Activated naive CD8-positive, alpha-beta T cell treated with anti-CD3 and anti-CD28 coated beads, Interleukin-2, amount 10 ng/mL, durations not matched to agents 7 days and 5 days (primary cell): ENCODE data around the gene SLC66A2. TPM values are rescaled to one million over a fixed set of nuclear protein-coding genes. Genes with fewer than 3 reads are reported as not detected.
A peak's percentile ranks its signal among the peaks of the same experiment; 100 is the strongest.

ENCODE experiments used
- ATAC-seq: fragments of 150-1000 bp; cut with Tn5 transposase; one replicate; pipeline ENCODE4 v1.10.0; 2021; ENCODE audit warnings: low read depth, moderate library complexity
- POLR2A ChIA-PET: fragments of 350-600 bp; sonication (Branson Sonifier 250); formaldehyde crosslinking; loops from one replicate; lab custom pipeline; 2021; ENCODE audit warnings: antibody characterized with exemption; lab: Charles Lee
- DNase-seq: peaks from one replicate; pipeline ENCODE4 v3.0.0; 2021
- H3K27ac Mint-ChIP-seq: one replicate; pipeline ENCODE4 v1.8.0; 2022; ENCODE audit warnings: mild to moderate bottlenecking, mixed read lengths
- H3K27me3 Mint-ChIP-seq: one replicate; pipeline ENCODE4 v1.8.0; 2022; ENCODE audit warnings: mild to moderate bottlenecking, moderate library complexity, mixed read lengths
- H3K36me3 Mint-ChIP-seq: one replicate; pipeline ENCODE4 v1.8.0; 2021; ENCODE audit warnings: mild to moderate bottlenecking, mixed read lengths
- H3K4me1 Mint-ChIP-seq: one replicate; pipeline ENCODE4 v1.8.0; 2021; ENCODE audit warnings: mixed read lengths
- H3K4me3 Mint-ChIP-seq: one replicate; pipeline ENCODE4 v1.8.0; 2022; ENCODE audit warnings: mild to moderate bottlenecking, moderate library complexity, mixed read lengths
- H3K9me3 Mint-ChIP-seq: one replicate; pipeline ENCODE4 v1.8.0; 2021; ENCODE audit warnings: mixed read lengths
- total RNA-seq, 2 experiments: library from RNA; stranded (reverse); gene quantifications; one replicate each; pipeline ENCODE4 v1.2.3, GENCODE V29; 2021

SLC66A2 gene
- total RNA-seq, 2 experiments from 2014 or later, result 29.0 to 29.2 TPM

GRCh38 chr18:79982736-79983135 is 31.3 kb upstream of the SLC66A2 start:
- ATAC-seq, result peak; percentile 75
- Mint-ChIP-seq H3K9me3 (no peaks in the 10 kb centered on the region), H3K36me3 (peaks cover 22% of the 10 kb centered on the region), H3K4me1 (peaks cover 53% of the 10 kb centered on the region), H3K27me3 (no peaks in the 10 kb centered on the region), H3K4me3 (peak overlapping the region; percentile 10), H3K27ac (peak overlapping the region; percentile 71)
- POLR2A ChIA-PET, result interaction anchor here (0.6 kb wide), 1 partner anchor 18 kb away, joined by 3 read pairs; the partner anchor contains the start of gene HSBP1L1
- no peak for DNase-seq

GRCh38 chr18:79980585-79980984 is 29.1 kb upstream of the SLC66A2 start:
- POLR2A ChIA-PET, result no interaction called here
- no peaks in the 10 kb centered on the region for H3K9me3 Mint-ChIP-seq
- H3K4me1 Mint-ChIP-seq, result peaks cover 43% of the 10 kb centered on the region
- H3K27ac Mint-ChIP-seq, result no peak overlapping the region
- no peak for DNase-seq
- no peaks in the 10 kb centered on the region for H3K27me3 Mint-ChIP-seq
- ATAC-seq, result no peak
- no peak overlapping the region for H3K4me3 Mint-ChIP-seq
- peaks cover 17% of the 10 kb centered on the region for H3K36me3 Mint-ChIP-seq

- POLR2A ChIA-PET, result no interaction called here
- peaks cover 18% of the 10 kb centered on the region for H3K36me3 Mint-ChIP-seq
- ATAC-seq (no peak), DNase-seq (no peak)
- no peak overlapping the region for H3K4me3 Mint-ChIP-seq
- H3K27me3 Mint-ChIP-seq, result no peaks in the 10 kb centered on the region
- peaks cover 35% of the 10 kb centered on the region for H3K4me1 Mint-ChIP-seq
- H3K27ac Mint-ChIP-seq, result no peak overlapping the region
- H3K9me3 Mint-ChIP-seq, result no peaks in the 10 kb centered on the region
These were observed 28.4 kb upstream of the SLC66A2 start for GRCh38 chr18:79979843-79980242.

GRCh38 chr18:79975985-79976680 is 24.7 kb upstream of the SLC66A2 start:
- Mint-ChIP-seq H3K27me3 (no peaks in the 10 kb centered on the region), H3K4me3 (no peak overlapping the region), H3K27ac (peak overlapping the region; percentile 61), H3K9me3 (no peaks in the 10 kb centered on the region), H3K4me1 (peaks cover 2% of the 10 kb centered on the region), H3K36me3 (peaks cover 28% of the 10 kb centered on the region)
- POLR2A ChIA-PET, result no interaction called here
- ATAC-seq (no peak), DNase-seq (no peak)

GRCh38 chr18:79975043-79975442 is 23.6 kb upstream of the SLC66A2 start:
- Mint-ChIP-seq H3K36me3 (peaks cover 31% of the 10 kb centered on the region), H3K9me3 (no peaks in the 10 kb centered on the region), H3K4me1 (peaks cover 2% of the 10 kb centered on the region), H3K27me3 (no peaks in the 10 kb centered on the region), H3K4me3 (no peak overlapping the region), H3K27ac (no peak overlapping the region)
- no peak for ATAC-seq
- DNase-seq, result no peak
- POLR2A ChIA-PET, result no interaction called here

GRCh38 chr18:79974025-79974654 is 22.7 kb upstream of the SLC66A2 start:
- no peak overlapping the region for H3K27ac Mint-ChIP-seq
- no peak overlapping the region for H3K4me3 Mint-ChIP-seq
- H3K27me3 Mint-ChIP-seq, result no peaks in the 10 kb centered on the region
- POLR2A ChIA-PET, result no interaction called here
- no peaks in the 10 kb centered on the region for H3K9me3 Mint-ChIP-seq
- ATAC-seq, result no peak
- H3K4me1 Mint-ChIP-seq, result peaks cover 6% of the 10 kb centered on the region
- peaks cover 32% of the 10 kb centered on the region for H3K36me3 Mint-ChIP-seq
- DNase-seq, result no peak

GRCh38 chr18:79973517-79973916 is 22.1 kb upstream of the SLC66A2 start:
- Mint-ChIP-seq H3K27ac (no peak overlapping the region), H3K36me3 (peaks cover 32% of the 10 kb centered on the region), H3K4me1 (peaks cover 6% of the 10 kb centered on the region), H3K9me3 (no peaks in the 10 kb centered on the region), H3K4me3 (no peak overlapping the region), H3K27me3 (no peaks in the 10 kb centered on the region)
- DNase-seq, result no peak
- no peak for ATAC-seq
- POLR2A ChIA-PET, result no interaction called here

GRCh38 chr18:79972720-79973119 is 21.3 kb upstream of the SLC66A2 start:
- Mint-ChIP-seq H3K4me1 (peaks cover 4% of the 10 kb centered on the region), H3K27ac (no peak overlapping the region), H3K27me3 (no peaks in the 10 kb centered on the region), H3K4me3 (no peak overlapping the region), H3K36me3 (peaks cover 32% of the 10 kb centered on the region), H3K9me3 (no peaks in the 10 kb centered on the region)
- no peak for ATAC-seq
- POLR2A ChIA-PET, result interaction anchor here (1.0 kb wide), 1 partner anchor 15 kb away, joined by 4 read pairs; the partner anchor contains the start of gene TXNL4A
- no peak for DNase-seq

GRCh38 chr18:79971986-79972385 is 20.5 kb upstream of the SLC66A2 start:
- Mint-ChIP-seq H3K27me3 (no peaks in the 10 kb centered on the region), H3K36me3 (peaks cover 33% of the 10 kb centered on the region), H3K9me3 (no peaks in the 10 kb centered on the region), H3K4me1 (peaks cover 4% of the 10 kb centered on the region), H3K4me3 (no peak overlapping the region), H3K27ac (no peak overlapping the region)
- ATAC-seq, result no peak
- no peak for DNase-seq
- POLR2A ChIA-PET, result interaction anchor here (1.0 kb wide), 1 partner anchor 16 kb away, joined by 4 read pairs; the partner anchor contains the start of gene TXNL4A

- Mint-ChIP-seq H3K36me3 (peaks cover 33% of the 10 kb centered on the region), H3K27ac (no peak overlapping the region), H3K4me3 (no peak overlapping the region), H3K4me1 (peaks cover 4% of the 10 kb centered on the region), H3K27me3 (no peaks in the 10 kb centered on the region), H3K9me3 (no peaks in the 10 kb centered on the region)
- no peak for DNase-seq
- no peak for ATAC-seq
- POLR2A ChIA-PET, result interaction anchor here (1.0 kb wide), 1 partner anchor 17 kb away, joined by 4 read pairs; the partner anchor contains the start of gene TXNL4A
These were observed 19.9 kb upstream of the SLC66A2 start for GRCh38 chr18:79971211-79971952.

GRCh38 chr18:79970419-79971133 is 19.1 kb upstream of the SLC66A2 start:
- no peaks in the 10 kb centered on the region for H3K9me3 Mint-ChIP-seq
- no peaks in the 10 kb centered on the region for H3K27me3 Mint-ChIP-seq
- DNase-seq (no peak), ATAC-seq (no peak)
- peaks cover 33% of the 10 kb centered on the region for H3K36me3 Mint-ChIP-seq
- POLR2A ChIA-PET, result no interaction called here
- peaks cover 4% of the 10 kb centered on the region for H3K4me1 Mint-ChIP-seq
- H3K4me3 Mint-ChIP-seq, result no peak overlapping the region
- H3K27ac Mint-ChIP-seq, result no peak overlapping the region

GRCh38 chr18:79965119-79965902 is 13.9 kb upstream of the SLC66A2 start:
- Mint-ChIP-seq H3K27ac (peak overlapping the region; percentile 80), H3K9me3 (no peaks in the 10 kb centered on the region), H3K27me3 (peaks cover 2% of the 10 kb centered on the region), H3K4me3 (peak overlapping the region; percentile 75), H3K4me1 (peaks cover 20% of the 10 kb centered on the region), H3K36me3 (peaks cover 6% of the 10 kb centered on the region)
- DNase-seq, result no peak
- POLR2A ChIA-PET, result interaction anchor here (0.6 to 1.4 kb wide), 4 partner anchors 13 to 573 kb away, joined by 3 to 5 read pairs (median 4); no protein-coding TSS in a partner anchor
- ATAC-seq, result peak; percentile 45
